Cerebellar cortex (tissue), 1 donor: ENCODE measurements around the gene KLK2.

ENCODE experiments used
- DNase-seq: peaks from one replicate; pipeline ENCODE4 v3.0.0-alpha.2; 2015; ENCODE audit warnings: low spot score

The KLK2 gene

GRCh38 chr19:50850738-50851137, 22.5 kb upstream of the KLK2 start:
- DNase-seq = no peak

DNA sequence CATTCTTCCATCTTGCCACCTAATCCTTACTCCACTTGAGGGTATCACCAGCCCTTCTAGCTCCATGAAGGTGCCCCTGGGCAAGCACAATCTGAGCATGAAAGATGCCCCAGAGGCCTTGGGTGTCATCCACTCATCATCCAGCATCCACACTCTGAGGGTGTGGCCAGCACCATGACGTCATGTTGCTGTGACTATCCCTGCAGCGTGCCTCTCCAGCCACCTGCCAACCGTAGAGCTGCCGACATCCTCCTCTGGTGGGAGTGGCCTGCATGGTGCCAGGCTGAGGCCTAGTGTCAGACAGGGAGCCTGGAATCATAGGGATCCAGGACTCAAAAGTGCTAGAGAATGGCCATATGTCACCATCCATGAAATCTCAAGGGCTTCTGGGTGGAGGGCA, 21.6 kb upstream of the KLK2 start:
- no peak for DNase-seq

GRCh38 chr19:50854636-50855410, 18.4 kb upstream of the KLK2 start, which contains the start of gene KLK3:
TSS of gene KLK3 (plus strand) at chr19:50854915. CDS start at chr19:50854956, 41 bp downstream.
- no peak for DNase-seq

DNA sequence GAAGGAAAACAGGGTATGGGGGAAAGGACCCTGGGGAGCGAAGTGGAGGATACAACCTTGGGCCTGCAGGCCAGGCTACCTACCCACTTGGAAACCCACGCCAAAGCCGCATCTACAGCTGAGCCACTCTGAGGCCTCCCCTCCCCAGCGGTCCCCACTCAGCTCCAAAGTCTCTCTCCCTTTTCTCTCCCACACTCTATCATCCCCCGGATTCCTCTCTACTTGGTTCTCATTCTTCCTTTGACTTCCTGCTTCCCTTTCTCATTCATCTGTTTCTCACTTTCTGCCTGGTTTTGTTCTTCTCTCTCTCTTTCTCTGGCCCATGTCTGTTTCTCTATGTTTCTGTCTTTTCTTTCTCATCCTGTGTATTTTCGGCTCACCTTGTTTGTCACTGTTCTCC, 15.9 kb upstream of the KLK2 start:
- DNase-seq = no peak

GRCh38 chr19:50858886-50859285, 14.4 kb upstream of the KLK2 start:
- no peak for DNase-seq

GRCh38 chr19:50859849-50860248, 13.4 kb upstream of the KLK2 start:
- no peak for DNase-seq

- DNase-seq = no peak
Observed at GRCh38 chr19:50861010-50861409, 12.2 kb upstream of the KLK2 start.

DNA sequence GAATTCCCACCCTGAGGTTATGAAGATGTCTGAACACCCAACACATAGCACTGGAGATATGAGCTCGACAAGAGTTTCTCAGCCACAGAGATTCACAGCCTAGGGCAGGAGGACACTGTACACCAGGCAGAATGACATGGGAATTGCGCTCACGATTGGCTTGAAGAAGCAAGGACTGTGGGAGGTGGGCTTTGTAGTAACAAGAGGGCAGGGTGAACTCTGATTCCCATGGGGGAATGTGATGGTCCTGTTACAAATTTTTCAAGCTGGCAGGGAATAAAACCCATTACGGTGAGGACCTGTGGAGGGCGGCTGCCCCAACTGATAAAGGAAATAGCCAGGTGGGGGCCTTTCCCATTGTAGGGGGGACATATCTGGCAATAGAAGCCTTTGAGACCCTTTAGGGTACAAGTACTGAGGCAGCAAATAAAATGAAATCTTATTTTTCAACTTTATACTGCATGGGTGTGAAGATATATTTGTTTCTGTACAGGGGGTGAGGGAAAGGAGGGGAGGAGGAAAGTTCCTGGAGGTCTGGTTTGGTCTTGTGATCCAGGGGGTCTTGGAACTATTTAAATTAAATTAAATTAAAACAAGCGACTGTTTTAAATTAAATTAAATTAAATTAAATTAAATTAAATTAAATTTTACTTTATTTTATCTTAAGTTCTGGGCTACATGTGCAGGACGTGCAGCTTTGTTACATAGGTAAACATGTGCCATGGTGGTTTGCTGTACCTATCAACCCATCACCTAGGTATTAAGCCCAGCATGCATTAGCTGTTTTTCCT, 11.5 kb upstream of the KLK2 start:
- DNase-seq = no peak

DNA sequence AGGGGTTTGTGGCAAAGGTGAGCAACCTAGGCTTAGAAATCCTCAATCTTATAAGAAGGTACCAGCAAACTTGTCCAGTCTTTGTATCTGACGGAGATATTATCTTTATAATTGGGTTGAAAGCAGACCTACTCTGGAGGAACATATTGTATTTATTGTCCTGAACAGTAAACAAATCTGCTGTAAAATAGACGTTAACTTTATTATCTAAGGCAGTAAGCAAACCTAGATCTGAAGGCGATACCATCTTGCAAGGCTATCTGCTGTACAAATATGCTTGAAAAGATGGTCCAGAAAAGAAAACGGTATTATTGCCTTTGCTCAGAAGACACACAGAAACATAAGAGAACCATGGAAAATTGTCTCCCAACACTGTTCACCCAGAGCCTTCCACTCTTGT, 3.8 kb upstream of the KLK2 start:
- no peak for DNase-seq

DNA sequence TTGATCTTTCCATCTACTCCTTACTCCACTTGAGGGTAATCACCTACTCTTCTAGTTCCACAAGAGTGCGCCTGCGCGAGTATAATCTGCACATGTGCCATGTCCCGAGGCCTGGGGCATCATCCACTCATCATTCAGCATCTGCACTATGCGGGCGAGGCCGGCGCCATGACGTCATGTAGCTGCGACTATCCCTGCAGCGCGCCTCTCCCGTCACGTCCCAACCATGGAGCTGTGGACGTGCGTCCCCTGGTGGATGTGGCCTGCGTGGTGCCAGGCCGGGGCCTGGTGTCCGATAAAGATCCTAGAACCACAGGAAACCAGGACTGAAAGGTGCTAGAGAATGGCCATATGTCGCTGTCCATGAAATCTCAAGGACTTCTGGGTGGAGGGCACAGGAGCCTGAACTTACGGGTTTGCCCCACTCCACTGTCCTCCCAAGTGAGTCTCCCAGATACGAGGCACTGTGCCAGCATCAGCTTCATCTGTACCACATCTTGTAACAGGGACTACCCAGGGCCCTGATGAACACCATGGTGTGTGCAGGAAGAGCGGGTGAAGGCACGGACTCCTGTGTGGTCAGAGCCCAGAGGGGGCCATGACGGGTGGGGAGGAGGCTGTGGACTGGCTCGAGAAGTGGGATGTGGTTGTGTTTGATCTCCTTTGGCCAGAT, 2.7 kb upstream of the KLK2 start:
- DNase-seq = no peak

GRCh38 chr19:50874211-50874610, 972 bp downstream of the KLK2 start:
- no peak for DNase-seq

DNA sequence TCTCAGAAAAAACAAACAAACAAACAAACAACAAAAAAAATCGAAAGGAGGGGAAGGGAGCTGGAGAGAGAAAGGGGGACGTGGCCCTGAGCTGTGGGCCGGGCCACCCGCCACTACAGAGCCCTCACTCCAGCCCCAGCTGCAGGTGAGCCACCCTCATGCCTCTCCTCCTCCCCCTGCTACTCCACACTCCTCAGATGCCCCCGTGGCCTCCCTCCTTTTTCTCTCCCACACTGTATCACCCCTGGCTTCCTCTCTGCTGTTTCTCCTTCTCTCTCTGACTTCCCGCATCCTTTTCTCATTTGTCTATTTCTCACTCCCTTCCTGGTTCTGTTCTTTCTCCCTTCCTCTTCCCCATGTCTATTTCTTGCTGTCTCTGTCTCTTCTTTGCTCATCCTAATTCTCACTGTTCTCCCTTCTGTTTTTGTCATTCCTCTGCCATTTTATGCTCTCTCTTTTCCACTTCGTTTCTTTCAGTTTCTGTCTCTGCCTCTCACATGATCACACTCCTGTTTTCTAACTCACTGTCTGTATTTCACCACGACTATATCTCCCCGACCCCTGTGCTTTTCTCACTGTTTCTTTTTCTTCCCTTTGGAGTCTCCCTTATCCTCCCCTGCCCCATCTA, 2.7 kb downstream of the KLK2 start:
- no peak for DNase-seq

DNA sequence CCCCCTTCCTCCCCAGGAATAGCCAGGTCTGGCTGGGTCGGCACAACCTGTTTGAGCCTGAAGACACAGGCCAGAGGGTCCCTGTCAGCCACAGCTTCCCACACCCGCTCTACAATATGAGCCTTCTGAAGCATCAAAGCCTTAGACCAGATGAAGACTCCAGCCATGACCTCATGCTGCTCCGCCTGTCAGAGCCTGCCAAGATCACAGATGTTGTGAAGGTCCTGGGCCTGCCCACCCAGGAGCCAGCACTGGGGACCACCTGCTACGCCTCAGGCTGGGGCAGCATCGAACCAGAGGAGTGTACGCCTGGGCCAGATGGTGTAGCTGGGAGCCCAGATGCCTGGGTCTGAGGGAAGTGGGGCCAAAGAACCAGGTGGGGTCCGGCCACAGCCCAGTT, 3.2 kb downstream of the KLK2 start:
- DNase-seq = no peak

DNA sequence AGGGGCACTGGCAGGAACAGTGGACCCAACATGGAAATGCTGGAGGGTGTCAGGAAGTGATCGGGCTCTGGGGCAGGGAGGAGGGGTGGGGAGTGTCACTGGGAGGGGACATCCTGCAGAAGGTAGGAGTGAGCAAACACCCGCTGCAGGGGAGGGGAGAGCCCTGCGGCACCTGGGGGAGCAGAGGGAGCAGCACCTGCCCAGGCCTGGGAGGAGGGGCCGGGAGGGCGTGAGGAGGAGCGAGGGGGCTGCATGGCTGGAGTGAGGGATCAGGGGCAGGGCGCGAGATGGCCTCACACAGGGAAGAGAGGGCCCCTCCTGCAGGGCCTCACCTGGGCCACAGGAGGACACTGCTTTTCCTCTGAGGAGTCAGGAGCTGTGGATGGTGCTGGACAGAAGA, 4.1 kb downstream of the KLK2 start:
- no peak for DNase-seq

DNA sequence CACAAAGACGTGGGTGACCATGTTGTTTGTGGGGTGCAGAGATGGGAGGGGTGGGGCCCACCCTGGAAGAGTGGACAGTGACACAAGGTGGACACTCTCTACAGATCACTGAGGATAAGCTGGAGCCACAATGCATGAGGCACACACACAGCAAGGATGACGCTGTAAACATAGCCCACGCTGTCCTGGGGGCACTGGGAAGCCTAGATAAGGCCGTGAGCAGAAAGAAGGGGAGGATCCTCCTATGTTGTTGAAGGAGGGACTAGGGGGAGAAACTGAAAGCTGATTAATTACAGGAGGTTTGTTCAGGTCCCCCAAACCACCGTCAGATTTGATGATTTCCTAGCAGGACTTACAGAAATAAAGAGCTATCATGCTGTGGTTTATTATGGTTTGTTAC, 5.6 kb downstream of the KLK2 start:
- no peak for DNase-seq

DNA sequence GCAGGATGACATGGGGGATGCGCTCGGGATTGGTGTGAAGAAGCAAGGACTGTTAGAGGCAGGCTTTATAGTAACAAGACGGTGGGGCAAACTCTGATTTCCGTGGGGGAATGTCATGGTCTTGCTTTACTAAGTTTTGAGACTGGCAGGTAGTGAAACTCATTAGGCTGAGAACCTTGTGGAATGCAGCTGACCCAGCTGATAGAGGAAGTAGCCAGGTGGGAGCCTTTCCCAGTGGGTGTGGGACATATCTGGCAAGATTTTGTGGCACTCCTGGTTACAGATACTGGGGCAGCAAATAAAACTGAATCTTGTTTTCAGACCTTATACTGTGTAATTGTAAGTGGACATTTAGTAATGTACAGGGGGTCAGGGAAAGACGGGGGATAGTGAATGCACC, 7.0 kb downstream of the KLK2 start:
- no peak for DNase-seq

GRCh38 chr19:50882188-50882587, 8.9 kb downstream of the KLK2 start:
- peak; percentile 2 for DNase-seq

- DNase-seq = no peak
Observed at GRCh38 chr19:50889638-50890037, 16.4 kb downstream of the KLK2 start.

DNA sequence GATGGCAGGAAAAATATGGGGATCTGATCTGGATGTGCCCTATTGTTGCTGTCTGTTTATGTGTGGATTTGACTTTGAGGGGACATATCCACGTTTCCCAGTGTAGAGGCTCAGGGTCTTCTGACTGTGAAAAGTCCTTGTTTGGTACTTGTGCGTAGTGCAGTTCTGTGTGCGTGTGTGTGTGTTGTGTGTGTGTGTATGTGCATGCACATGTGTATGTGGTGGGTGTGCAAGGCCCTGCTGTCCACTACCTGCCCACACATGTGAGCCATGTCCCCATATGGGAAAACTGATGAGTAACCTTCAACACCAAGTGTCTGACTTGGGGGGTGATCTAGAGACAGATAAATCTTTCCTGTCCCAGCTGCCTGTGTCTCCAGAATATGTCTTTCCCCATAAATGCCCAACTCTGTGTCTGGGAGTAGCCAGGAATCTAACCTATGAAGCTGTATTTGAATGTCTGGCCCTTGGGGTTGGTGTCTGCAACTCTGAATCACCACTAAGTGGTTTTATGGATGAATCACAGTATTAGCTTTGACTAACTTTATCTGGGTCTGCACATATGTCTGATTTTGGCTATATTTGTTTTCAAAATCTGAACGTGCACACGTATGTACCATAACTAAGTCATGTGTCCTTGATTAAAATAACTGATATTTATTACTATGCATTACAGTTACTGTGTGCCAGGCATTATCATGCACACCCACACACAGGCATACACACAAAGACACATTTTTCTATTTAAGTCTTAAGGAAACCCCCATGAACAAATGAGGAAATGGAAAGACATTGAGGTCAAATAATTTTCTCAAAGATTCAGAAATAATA, 17.4 kb downstream of the KLK2 start:
- DNase-seq = no peak

DNA sequence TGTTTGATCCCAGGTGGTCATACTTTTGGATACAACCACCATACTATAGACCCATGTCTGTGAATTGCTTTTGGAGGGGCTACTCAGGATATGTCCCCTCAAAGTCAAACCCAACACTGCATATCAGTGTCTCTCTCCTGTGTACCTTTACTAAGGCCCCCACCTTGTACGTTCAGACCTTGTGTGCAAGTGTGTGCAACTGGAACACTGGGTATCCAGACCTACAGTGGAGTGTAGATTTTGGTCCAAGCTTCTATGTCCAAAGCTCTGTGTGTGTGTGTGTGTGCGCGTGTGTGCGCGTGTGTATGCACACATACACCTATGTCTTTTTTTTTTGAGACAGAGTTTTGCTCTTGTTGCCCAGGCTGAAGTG, 18.0 kb downstream of the KLK2 start:
- DNase-seq = no peak

GRCh38 chr19:50893047-50893736, 20.0 kb downstream of the KLK2 start:
- DNase-seq = no peak
